SK-N-MC (cell line): ENCODE measurements around the gene IL21.
"Not testable (repeated sequence)": the region's sequence is repeated elsewhere in the genome, so short reads cannot be mapped to it uniquely, and the experiment has no call there.

Experiments used
- DNase-seq: peaks from one replicate; pipeline ENCODE4 v3.0.0-alpha.2; 2011; ENCODE audit warnings: low read depth, low spot score
- H3K27ac ChIP-seq: fragments of 200-600 bp; sonication (generic); 2 replicates; pipeline ENCODE4 v1.5.1; 2016; ENCODE audit warnings: mixed run types
- H3K36me3 ChIP-seq: fragments of 200-600 bp; sonication (generic); 2 replicates; pipeline ENCODE4 v1.6.1; 2017; ENCODE audit warnings: antibody characterized with exemption, low read length, mixed read lengths; ENCODE audit not compliant: insufficient read depth
- H3K4me3 ChIP-seq: fragments of 200-600 bp; sonication (generic); 2 replicates; pipeline ENCODE4 v1.5.1; 2016
- H3K9ac ChIP-seq: fragments of 200-600 bp; sonication (generic); 2 replicates; pipeline ENCODE4 v1.8.0; 2017; ENCODE audit warnings: mixed run types, mixed read lengths; ENCODE audit not compliant: insufficient read length
- H3K9me3 ChIP-seq: fragments of 200-600 bp; sonication (generic); 2 replicates; pipeline ENCODE4 v1.6.1; 2017; ENCODE audit warnings: low read depth, mild to moderate bottlenecking, antibody characterized with exemption, low read length, moderate library complexity, mixed read lengths
- EZH2 ChIP-seq: fragments of 200-600 bp; sonication (generic); IDR thresholded peaks from one replicate; pipeline ENCODE4 v1.6.1; 2017; ENCODE audit warnings: antibody characterized with exemption
- FOXP2 ChIP-seq: optimal IDR thresholded peaks from 2 replicates; pipeline ENCODE3; 2011; ENCODE audit warnings: mild to moderate bottlenecking, moderate library complexity; ENCODE audit not compliant: insufficient read depth; ENCODE audit errors: extremely low read length, control extremely low read depth
- POLR2AphosphoS5 ChIP-seq: IDR thresholded peaks from 2 replicates; pipeline ENCODE4 v1.6.1; 2012; ENCODE audit warnings: mild to moderate bottlenecking, low read depth, low read length, borderline replicate concordance

Gene IL21

DNA sequence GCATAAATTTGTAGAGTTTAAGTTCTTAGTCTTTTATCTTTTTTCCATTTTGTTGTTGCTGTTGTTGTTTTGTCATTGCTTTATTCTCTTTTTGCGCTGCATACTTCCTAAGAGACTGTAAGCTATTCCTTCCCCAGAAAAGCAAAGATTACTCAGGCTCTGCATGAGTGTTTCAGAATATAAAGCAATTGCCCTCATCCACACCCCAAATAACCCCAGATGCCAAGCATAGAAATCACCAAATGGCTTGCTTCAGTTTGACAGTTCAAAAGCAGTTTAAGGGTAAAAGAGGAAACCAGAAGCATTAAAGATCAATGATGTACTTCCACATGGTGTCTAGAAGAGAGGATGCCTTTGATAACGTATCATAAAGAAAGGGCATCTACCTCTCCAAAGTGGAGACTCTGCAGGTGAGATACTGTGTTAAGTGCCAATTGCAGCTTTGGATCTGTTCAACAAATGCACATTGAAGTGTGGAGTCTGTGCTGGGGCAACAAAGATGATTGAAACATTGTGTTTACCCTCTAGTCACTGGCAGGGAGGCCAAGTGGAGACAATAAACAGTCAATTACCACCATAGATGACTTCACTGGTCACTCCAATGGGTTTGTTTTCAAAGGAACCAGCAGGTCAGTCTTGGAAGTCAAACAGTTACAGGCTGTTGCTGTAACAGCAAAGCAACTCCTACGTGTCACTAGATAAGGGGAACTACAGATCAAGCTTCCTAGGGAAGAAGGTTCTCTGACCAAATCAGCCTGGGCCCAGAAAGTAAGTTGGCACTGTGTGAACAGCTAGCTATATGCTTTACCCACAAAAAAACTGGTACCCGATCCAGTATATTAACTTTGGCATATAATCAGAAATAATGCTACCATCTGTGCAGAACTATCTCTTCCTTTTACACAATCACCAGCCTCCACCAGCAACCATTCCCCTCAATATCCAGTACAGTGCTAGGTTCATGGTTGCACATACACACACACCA, 40.6 kb upstream of the IL21 start:
- no peak for DNase-seq
- H3K9ac ChIP-seq: no peak overlapping the region
- no peaks in the 10 kb centered on the region for H3K9me3 ChIP-seq
- no peaks in the 10 kb centered on the region for H3K36me3 ChIP-seq
- H3K27ac ChIP-seq: no peak overlapping the region
- no peak overlapping the region for H3K4me3 ChIP-seq
- TF ChIP-seq FOXP2: no peak
- TF ChIP-seq POLR2AphosphoS5: no peak
- no peak for TF ChIP-seq EZH2

DNA sequence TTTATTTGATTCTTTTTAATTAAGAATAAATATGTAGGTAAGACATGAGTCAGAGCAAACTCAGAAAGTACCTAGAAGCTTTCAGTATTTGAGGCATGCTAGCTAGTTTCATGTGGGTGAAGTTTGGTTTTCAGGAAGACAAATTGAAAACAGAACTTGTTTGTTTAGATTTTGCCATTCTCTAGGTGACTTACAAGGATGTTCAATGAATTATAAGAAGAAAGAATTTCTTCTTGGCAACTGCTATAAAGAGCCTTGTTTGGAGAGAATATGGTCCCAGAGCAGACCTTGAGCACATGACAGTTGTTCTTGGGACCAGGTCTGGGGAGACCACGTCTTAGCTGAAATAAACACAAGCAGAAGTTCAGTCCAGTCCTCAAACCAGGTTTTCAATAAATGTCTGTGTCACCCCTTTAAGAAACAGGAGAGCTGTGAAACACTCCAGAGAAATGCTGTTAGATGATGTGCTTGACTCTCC, 38.0 kb upstream of the IL21 start:
- TF ChIP-seq EZH2 (no peak), POLR2AphosphoS5 (no peak), FOXP2 (no peak)
- Histone ChIP-seq H3K36me3 (no peaks in the 10 kb centered on the region), H3K4me3 (no peak overlapping the region), H3K9ac (no peak overlapping the region), H3K9me3 (no peaks in the 10 kb centered on the region), H3K27ac (no peak overlapping the region)
- no peak for DNase-seq

DNA sequence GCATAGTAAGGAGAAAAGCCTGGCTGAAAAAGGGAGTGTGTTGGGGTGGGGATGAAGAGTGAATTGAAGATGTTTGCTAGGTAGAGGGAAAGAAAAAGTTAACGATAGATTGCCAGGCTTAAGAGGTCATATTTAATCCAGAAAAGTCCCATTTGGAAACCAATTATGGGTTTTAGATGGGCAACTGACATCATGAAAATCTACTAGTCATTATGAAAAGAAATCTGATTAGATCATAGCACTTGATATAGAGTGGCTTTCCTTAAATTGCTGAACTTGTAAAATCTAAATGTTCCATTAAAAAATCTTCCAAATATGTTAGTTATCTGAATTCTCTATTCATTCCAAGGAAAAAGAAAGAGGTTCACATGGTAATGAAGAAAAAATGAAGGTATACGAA, 37.5 kb upstream of the IL21 start:
- H3K9ac ChIP-seq: no peak overlapping the region
- H3K36me3 ChIP-seq: no peaks in the 10 kb centered on the region
- no peaks in the 10 kb centered on the region for H3K9me3 ChIP-seq
- TF ChIP-seq FOXP2 (no peak), EZH2 (no peak), POLR2AphosphoS5 (no peak)
- H3K27ac ChIP-seq: no peak overlapping the region
- DNase-seq: no peak
- H3K4me3 ChIP-seq: no peak overlapping the region

DNA sequence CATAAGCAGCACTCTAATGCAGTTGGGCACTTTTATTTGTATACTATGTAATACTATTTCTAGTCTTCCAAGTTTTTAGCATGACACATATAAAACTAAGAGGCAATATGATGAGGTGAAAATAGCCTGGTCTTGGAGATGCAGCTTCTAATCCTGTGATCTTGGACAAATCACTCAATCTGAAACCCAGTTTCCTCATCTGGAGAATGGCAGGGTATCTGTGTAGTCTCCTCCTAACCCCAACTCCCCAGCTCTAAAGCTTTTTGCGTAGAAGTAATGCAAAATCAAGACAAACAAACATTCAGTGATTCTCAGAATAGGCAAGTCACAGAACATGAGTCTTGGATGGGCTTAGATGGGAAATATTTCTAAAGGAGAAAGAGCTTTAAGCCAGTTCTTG, 36.7 kb upstream of the IL21 start:
- H3K9me3 ChIP-seq: no peaks in the 10 kb centered on the region
- H3K4me3 ChIP-seq: no peak overlapping the region
- no peaks in the 10 kb centered on the region for H3K36me3 ChIP-seq
- no peak for DNase-seq
- no peak overlapping the region for H3K27ac ChIP-seq
- no peak overlapping the region for H3K9ac ChIP-seq
- TF ChIP-seq EZH2 (no peak), FOXP2 (no peak), POLR2AphosphoS5 (no peak)

DNA sequence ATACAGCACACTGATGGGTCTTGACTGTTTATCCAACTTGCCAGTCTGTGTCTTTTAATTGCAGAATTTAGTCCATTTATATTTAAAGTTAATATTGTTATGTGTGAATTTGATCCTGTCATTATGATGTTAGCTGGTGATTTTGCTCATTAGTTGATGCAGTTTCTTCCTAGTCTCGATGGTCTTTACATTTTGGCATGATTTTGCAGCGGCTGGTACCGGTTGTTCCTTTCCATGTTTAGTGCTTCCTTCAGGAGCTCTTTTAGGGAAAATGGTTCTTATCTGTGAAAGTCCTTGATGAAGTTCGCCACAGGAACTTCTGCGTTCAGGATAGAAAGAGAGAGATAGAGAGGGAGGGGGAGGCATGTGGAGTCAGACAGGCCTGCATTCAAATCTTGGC, 35.7 kb upstream of the IL21 start:
- H3K9ac ChIP-seq, H3K27ac ChIP-seq, H3K36me3 ChIP-seq, H3K9me3 ChIP-seq, DNase-seq, H3K4me3 ChIP-seq: not testable (repeated sequence)

DNA sequence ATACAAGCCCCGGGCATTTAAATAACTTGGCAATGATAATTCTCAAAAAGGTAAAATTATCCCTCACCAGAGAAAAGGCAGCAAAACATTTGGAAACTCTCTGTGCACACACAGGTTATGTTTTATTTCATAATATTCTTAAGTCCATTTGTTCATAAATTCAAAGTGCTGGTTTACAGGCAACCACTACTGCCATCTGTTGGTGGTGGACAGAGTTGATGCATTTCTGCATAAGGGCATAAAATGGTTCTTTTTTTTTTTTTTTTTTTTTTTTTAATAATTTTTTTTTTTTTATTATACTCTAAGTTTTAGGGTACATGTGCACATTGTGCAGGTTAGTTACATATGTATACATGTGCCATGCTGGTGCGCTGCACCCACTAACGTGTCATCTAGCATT, 31.5 kb upstream of the IL21 start:
- TF ChIP-seq FOXP2 (no peak), EZH2 (no peak), POLR2AphosphoS5 (no peak)
- no peaks in the 10 kb centered on the region for H3K36me3 ChIP-seq
- no peak overlapping the region for H3K4me3 ChIP-seq
- no peaks in the 10 kb centered on the region for H3K9me3 ChIP-seq
- peak; percentile 26 for DNase-seq
- no peak overlapping the region for H3K27ac ChIP-seq
- no peak overlapping the region for H3K9ac ChIP-seq

DNA sequence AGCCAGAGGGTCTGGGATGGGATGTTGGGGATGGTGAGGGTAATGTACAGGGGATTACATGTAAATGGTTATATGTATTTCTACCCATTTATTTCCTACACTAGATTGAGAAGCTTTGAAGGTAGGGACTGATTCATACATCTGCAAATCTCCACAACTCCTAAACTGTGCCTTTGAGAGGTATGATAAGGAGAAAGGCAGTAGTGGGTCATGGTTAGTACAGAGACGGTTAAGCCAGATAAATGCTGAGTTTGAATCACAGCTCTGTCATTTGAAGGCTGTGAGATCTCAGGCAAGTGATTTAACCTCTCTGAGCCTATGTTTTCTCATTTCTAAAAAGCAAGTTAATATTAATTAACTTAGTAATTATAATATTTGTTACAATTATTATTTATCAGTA, 29.3 kb upstream of the IL21 start:
- Histone ChIP-seq H3K27ac (no peak overlapping the region), H3K4me3 (no peak overlapping the region), H3K9ac (no peak overlapping the region), H3K9me3 (no peaks in the 10 kb centered on the region), H3K36me3 (no peaks in the 10 kb centered on the region)
- DNase-seq: no peak
- TF ChIP-seq POLR2AphosphoS5 (no peak), FOXP2 (no peak), EZH2 (no peak)

DNA sequence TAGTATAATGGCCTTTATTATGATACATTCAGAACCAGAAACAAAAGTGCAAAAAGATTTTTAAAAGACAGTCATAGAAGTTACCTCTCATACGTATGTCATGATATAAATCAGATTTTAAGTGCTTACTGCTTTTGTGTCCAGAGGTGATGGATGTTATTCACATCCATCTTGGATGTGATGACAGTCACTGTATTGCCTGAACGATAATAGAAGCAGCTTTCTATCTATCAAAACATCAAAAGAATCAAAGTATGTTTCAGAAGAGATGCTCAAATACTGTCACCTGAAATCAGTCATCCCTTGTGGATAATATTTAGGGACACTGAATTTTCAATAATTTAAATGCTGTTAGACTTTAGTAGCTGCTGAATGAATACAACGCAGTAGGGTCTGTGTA, 26.8 kb upstream of the IL21 start:
- TF ChIP-seq POLR2AphosphoS5 (no peak), EZH2 (no peak)
- DNase-seq: no peak
- Histone ChIP-seq H3K4me3 (no peak overlapping the region), H3K27ac (no peak overlapping the region), H3K36me3 (no peaks in the 10 kb centered on the region), H3K9me3 (no peaks in the 10 kb centered on the region), H3K9ac (no peak overlapping the region)

DNA sequence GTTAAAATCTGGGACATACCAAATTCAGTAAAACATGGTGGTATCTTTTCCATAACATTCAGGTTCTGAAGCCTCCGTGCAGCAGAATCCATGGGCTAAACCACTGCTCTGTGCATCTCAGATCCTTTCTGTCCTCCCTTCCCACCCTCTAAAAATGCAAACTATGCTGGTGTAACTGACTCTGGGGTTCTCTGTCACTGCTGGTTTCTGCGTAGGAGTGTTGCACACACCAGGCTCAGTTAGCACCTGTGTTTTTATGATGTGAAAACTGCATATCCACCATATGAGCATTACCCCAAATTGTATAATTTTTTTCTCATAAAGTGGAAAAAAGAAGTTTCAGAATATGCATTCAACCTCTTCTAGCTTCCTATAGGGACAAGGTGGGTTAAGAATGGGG, 22.4 kb upstream of the IL21 start:
- TF ChIP-seq EZH2 (no peak), FOXP2 (no peak), POLR2AphosphoS5 (no peak)
- Histone ChIP-seq H3K4me3 (no peak overlapping the region), H3K36me3 (no peaks in the 10 kb centered on the region), H3K9ac (no peak overlapping the region), H3K27ac (no peak overlapping the region), H3K9me3 (no peaks in the 10 kb centered on the region)
- DNase-seq: no peak
